ENCODE results near the gene DENND1C.

DENND1C gene

DNA sequence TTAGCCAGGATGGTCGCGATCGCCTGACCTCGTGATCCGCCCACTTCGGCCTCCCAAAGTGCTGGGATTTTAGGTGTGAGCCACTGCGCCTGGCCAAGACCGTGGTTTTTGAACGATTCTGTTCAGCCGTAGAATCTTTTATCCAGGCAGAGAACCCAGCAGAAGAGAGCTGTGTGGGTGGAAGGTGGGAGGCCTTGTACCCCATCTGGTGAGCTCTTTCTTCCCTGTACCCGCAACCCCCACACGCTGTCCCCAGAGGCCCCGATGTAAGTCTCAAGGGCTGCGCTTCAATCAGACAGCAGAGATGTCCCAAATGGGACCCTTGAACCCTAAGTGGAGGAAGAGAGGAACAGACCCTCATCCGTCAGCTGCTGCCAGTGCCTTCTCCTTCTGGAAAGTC is 25.7 kb downstream of the DENND1C start:
- Mint-ChIP-seq H3K27me3 (ENCODE audit: low read depth, poor library complexity) (peaks cover 15% of the 10 kb centered on the region), H3K9me3 (peaks cover 29% of the 10 kb centered on the region)
- TF ChIP-seq CTCF (IDR thresholded peaks at IDR 0.05): no peak

DNA sequence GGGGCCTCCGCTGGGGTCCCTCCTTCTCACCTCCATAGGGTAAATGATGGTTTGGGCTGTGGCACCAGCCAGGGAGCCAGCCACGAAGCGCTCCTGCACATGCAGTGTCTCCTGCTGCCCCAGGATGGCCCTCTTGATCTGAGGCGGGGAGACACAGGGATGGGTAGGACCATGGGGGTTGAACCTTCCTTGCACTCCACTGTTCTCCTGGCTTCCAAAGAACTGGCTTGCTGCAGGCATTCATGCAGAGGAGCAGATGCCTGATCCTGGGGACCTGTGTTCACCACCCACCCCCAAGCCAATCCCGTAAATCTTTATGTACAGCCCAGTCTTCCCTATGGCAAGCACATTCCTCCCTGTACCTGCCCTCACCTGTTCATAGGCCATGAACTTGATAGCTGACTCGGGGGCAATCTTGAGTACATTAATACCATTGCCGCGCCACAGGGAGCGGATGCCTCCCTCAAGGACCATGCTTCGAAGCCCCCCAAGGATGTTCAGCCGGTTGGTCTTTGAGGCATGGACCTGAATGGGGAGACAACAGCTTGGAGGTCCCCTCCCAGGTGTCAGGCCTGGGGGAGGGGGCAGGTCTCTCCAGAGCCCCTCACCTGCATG is 27.5 kb downstream of the DENND1C start:
- peaks cover 67% of the 10 kb centered on the region for H3K36me3 Mint-ChIP-seq (ENCODE audit: low read depth)
- peaks cover 15% of the 10 kb centered on the region for H3K27me3 Mint-ChIP-seq (ENCODE audit: low read depth, poor library complexity)
- peaks cover 29% of the 10 kb centered on the region for H3K9me3 Mint-ChIP-seq
- H3K27ac Mint-ChIP-seq: no peak overlapping the region
- H3K4me3 Mint-ChIP-seq: no peak overlapping the region
- H3K4me1 Mint-ChIP-seq: peaks cover 18% of the 10 kb centered on the region
- TF ChIP-seq CTCF (IDR thresholded peaks at IDR 0.05): no peak
- DNase-seq: no peak

More for the DNA sequence above, 25.7 kb downstream of the DENND1C start:
- no peak overlapping the region for H3K27ac Mint-ChIP-seq
- peaks cover 29% of the 10 kb centered on the region for H3K4me1 Mint-ChIP-seq
- no peak for DNase-seq
- no peak overlapping the region for H3K4me3 Mint-ChIP-seq
- H3K36me3 Mint-ChIP-seq (ENCODE audit: low read depth): peaks cover 59% of the 10 kb centered on the region

GRCh38 chr19:6452899-6453298 is 28.7 kb downstream of the DENND1C start:
- peaks cover 29% of the 10 kb centered on the region for H3K9me3 Mint-ChIP-seq
- TF ChIP-seq CTCF (IDR thresholded peaks at IDR 0.05): no peak
- H3K27ac Mint-ChIP-seq: no peak overlapping the region
- H3K36me3 Mint-ChIP-seq (ENCODE audit: low read depth): peaks cover 67% of the 10 kb centered on the region
- peaks cover 9% of the 10 kb centered on the region for H3K27me3 Mint-ChIP-seq (ENCODE audit: low read depth, poor library complexity)
- H3K4me3 Mint-ChIP-seq: no peak overlapping the region
- peaks cover 7% of the 10 kb centered on the region for H3K4me1 Mint-ChIP-seq
- DNase-seq: no peak

DNA sequence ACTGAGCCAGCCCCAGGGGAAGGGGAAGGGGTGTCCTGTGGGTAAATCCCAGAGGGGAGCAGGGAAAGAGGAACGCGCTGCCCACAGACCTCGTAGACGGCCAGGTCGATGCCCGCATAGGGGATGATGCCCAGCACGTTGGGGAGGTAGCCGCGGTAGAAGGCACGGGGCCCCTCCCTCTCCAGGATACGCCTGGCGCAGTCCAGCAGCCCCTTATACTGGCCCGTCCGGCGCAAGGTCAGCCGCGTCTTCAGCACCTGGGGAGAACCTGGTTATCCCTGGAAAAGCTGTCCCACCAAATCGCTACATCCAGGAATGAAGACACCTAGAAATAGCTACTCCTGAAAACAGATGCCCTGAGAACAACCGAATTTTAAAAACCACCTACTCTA is 29.4 kb downstream of the DENND1C start:
- peaks cover 67% of the 10 kb centered on the region for H3K36me3 Mint-ChIP-seq (ENCODE audit: low read depth)
- no peak overlapping the region for H3K4me3 Mint-ChIP-seq
- H3K27me3 Mint-ChIP-seq (ENCODE audit: low read depth, poor library complexity): peaks cover 5% of the 10 kb centered on the region
- DNase-seq: no peak
- H3K4me1 Mint-ChIP-seq: peaks cover under 1% of the 10 kb centered on the region
- H3K27ac Mint-ChIP-seq: no peak overlapping the region
- peaks cover 29% of the 10 kb centered on the region for H3K9me3 Mint-ChIP-seq
- TF ChIP-seq CTCF (IDR thresholded peaks at IDR 0.05): no peak

DNA sequence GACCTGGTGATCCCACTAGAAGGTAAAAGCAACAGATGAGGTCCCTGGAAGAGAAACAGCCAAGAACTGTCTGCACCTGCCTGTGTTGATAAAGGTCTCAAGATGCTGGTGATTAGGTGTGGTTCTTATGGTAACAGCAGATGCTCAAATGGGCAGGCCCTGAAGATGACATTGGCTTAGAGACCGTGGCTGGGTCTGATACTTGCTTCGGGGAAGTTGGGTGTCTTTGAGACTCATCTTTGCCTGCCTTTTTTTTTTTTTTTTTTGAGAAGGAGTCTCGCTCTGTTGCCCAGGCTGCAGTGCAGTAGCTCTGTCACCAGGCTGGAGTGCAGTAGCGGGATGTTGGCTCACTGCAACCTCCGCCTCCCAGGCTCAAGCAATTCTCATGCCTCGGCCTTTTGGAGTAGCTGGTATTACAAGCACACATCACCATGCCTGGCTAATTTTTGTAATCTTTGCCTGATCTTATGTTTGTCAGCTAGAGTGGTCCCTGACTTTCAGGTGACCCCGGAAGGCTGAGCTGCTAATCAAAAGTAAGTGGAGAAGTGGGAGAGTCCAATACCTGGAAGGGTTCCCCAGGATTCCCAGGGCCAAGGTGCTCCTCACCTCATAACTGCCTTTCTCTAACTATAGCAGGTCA is 29.9 kb downstream of the DENND1C start:
- Mint-ChIP-seq H3K4me3 (no peak overlapping the region), H3K36me3 (ENCODE audit: low read depth) (peaks cover 67% of the 10 kb centered on the region), H3K9me3 (peaks cover 29% of the 10 kb centered on the region), H3K4me1 (no peaks in the 10 kb centered on the region), H3K27me3 (ENCODE audit: low read depth, poor library complexity) (peaks cover 5% of the 10 kb centered on the region), H3K27ac (no peak overlapping the region)
- TF ChIP-seq CTCF (IDR thresholded peaks at IDR 0.05): no peak
- no peak for DNase-seq

- peaks cover 67% of the 10 kb centered on the region for H3K36me3 Mint-ChIP-seq (ENCODE audit: low read depth)
Measured at GRCh38 chr19:6450166-6450565, 31.4 kb downstream of the DENND1C start.

More at GRCh38 chr19:6450166-6450565, 31.4 kb downstream of the DENND1C start:
- Mint-ChIP-seq H3K27me3 (ENCODE audit: low read depth, poor library complexity) (peaks cover 5% of the 10 kb centered on the region), H3K4me3 (no peak overlapping the region), H3K27ac (no peak overlapping the region), H3K4me1 (no peaks in the 10 kb centered on the region), H3K9me3 (peaks cover 39% of the 10 kb centered on the region)
- no peak for DNase-seq
- no peak for TF ChIP-seq CTCF (IDR thresholded peaks at IDR 0.05)
